Thoracic aorta (tissue), 2 donors: Measurements from ENCODE around the gene TCN1. TPM values are rescaled to one million over a fixed set of nuclear protein-coding genes. Genes with fewer than 3 reads are reported as not detected.

Source experiments
- ATAC-seq: fragments of 150-250 bp; one replicate; pipeline ENCODE4 v1.8.0; 2017; ENCODE audit warnings: low read depth; ENCODE audit not compliant: insufficient number of reproducible peaks, low FRiP score
- DNase-seq: peaks from one replicate; pipeline ENCODE4 v3.0.0-alpha.2; 2020; ENCODE audit warnings: low spot score
- H3K27ac ChIP-seq, 2 donors: fragments of 200-600 bp; sonication (generic); 1 replicate in 1 of 2; 2 replicates in 1 of 2; pipeline ENCODE4 v1.5.1; 2016; ENCODE audit warnings: mild to moderate bottlenecking in 2 of 2, moderate library complexity in 2 of 2
- H3K27me3 ChIP-seq: fragments of 200-600 bp; sonication (generic); replicated peaks from 2 replicates; pipeline ENCODE4 v1.6.0; 2016; ENCODE audit warnings: mild to moderate bottlenecking; ENCODE audit not compliant: insufficient read depth
- H3K36me3 ChIP-seq: fragments of 200-600 bp; sonication (generic); one replicate; pipeline ENCODE4 v1.5.1; 2016
- H3K4me1 ChIP-seq, 2 donors: fragments of 200-600 bp; sonication (generic); 1 replicate in 1 of 2; 2 replicates in 1 of 2; pipeline versions ENCODE4 v1.5.1 to v1.6.0; 2016; ENCODE audit warnings: low read depth in 2 of 2, mild to moderate bottlenecking in 1 of 2; ENCODE audit not compliant: control insufficient read depth in 1 of 2
- H3K4me3 ChIP-seq: fragments of 200-600 bp; sonication (generic); 2 replicates; pipeline ENCODE4 v1.5.1; 2016; ENCODE audit warnings: mild to moderate bottlenecking
- H3K9me3 ChIP-seq: fragments of 200-600 bp; sonication (generic); 2 replicates; pipeline ENCODE4 v1.5.1; 2016
- CTCF ChIP-seq: fragments of 200-600 bp; sonication (generic); IDR thresholded peaks from one replicate; pipeline ENCODE4 v1.5.1; 2019; ENCODE audit warnings: antibody characterized with exemption
- total RNA-seq, 2 donors: library from RNA; depleted of rRNA; stranded (reverse); fragments of >200 nt; gene quantifications; one replicate each; pipeline versions ENCODE4 v1.1.0 to v1.2.3, GENCODE V29; 2016

TCN1 gene
- total RNA-seq, 2 donors from 2014 or later: not detected

- no peak within 1 kb of the TSS for H3K27ac ChIP-seq
- no peak for ATAC-seq
- no peaks in the 10 kb centered on the region for H3K9me3 ChIP-seq
- DNase-seq: no peak
- TF ChIP-seq CTCF: no peak
- H3K27me3 ChIP-seq: no peaks in the 10 kb centered on the region
- no peak within 1 kb of the TSS for H3K4me3 ChIP-seq
- H3K4me1 ChIP-seq: no peaks in the 10 kb centered on the region
- no peaks in the 10 kb centered on the region for H3K36me3 ChIP-seq
Observed at GRCh38 chr11:59878575-59878974, 12.3 kb upstream of the TCN1 start, which contains the start of gene OOSP3. Gene OOSP3, plus strand, starts transcription at chr11:59878782. Its CDS starts 27 bp downstream, at chr11:59878809.

- H3K9me3 ChIP-seq: no peaks in the 10 kb centered on the region
- no peak for TF ChIP-seq CTCF
- no peak for ATAC-seq
- H3K27me3 ChIP-seq: no peaks in the 10 kb centered on the region
- no peak for DNase-seq
- H3K4me1 ChIP-seq: no peaks in the 10 kb centered on the region
- H3K27ac ChIP-seq: no peak overlapping the region
- H3K4me3 ChIP-seq: no peak overlapping the region
- no peaks in the 10 kb centered on the region for H3K36me3 ChIP-seq
Observed at GRCh38 chr11:59877784-59878183, 11.5 kb upstream of the TCN1 start.

DNA sequence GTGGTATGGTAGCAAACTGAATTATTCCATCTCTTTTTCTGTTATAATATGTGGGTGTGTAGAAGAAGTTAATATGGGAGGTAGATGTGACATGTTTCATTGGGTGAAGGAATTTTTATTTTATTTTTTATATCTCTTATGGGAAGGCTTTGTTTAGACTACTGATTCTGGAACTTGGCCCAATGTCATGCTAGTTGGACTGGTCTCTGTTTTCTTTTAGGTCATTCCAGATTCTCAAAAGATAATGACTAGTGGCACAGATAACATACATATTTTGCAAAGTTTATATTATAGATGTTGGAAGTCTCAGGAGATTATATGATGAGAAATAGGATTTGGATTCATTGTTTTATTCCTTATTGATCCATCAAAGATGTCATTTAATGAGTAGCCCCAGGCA is 11.0 kb upstream of the TCN1 start:
- H3K36me3 ChIP-seq: no peaks in the 10 kb centered on the region
- DNase-seq (no peak), ATAC-seq (no peak)
- no peaks in the 10 kb centered on the region for H3K27me3 ChIP-seq
- H3K9me3 ChIP-seq: no peaks in the 10 kb centered on the region
- H3K27ac ChIP-seq: no peak overlapping the region
- H3K4me3 ChIP-seq: no peak overlapping the region
- H3K4me1 ChIP-seq: no peaks in the 10 kb centered on the region
- no peak for TF ChIP-seq CTCF

- H3K9me3 ChIP-seq: no peaks in the 10 kb centered on the region
- H3K4me3 ChIP-seq: no peak overlapping the region
- no peak for TF ChIP-seq CTCF
- no peak overlapping the region for H3K27ac ChIP-seq
- H3K27me3 ChIP-seq: no peaks in the 10 kb centered on the region
- no peak for ATAC-seq
- no peaks in the 10 kb centered on the region for H3K36me3 ChIP-seq
- no peak for DNase-seq
- H3K4me1 ChIP-seq: no peaks in the 10 kb centered on the region
Observed at GRCh38 chr11:59875856-59876519, 9.7 kb upstream of the TCN1 start.

DNA sequence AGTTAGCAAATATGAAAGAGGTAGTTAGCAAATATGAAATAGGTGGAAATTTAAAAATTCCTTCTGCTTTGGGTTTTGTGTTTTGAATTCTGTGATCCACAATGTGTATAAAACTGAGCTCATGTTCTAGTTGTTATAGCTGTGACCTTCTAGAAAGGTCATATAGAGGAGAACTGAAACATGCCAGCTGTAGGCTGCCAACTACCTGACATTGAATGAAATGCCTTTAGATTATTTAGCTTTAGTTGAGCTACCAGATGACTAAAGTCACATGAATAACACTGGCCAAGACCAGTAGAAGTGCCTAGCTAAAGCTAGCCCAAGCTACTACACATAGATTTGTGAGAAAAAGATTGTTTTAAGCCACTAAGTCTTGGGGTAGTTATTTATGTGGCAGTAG is 5.8 kb upstream of the TCN1 start:
- no peak for TF ChIP-seq CTCF
- H3K9me3 ChIP-seq: no peaks in the 10 kb centered on the region
- no peak overlapping the region for H3K27ac ChIP-seq
- ATAC-seq (no peak), DNase-seq (no peak)
- peaks cover 2% of the 10 kb centered on the region for H3K36me3 ChIP-seq
- H3K27me3 ChIP-seq: no peaks in the 10 kb centered on the region
- H3K4me3 ChIP-seq: no peak overlapping the region
- H3K4me1 ChIP-seq: no peaks in the 10 kb centered on the region
